HepG2 (cell line): ENCODE results near the gene DERL2.

ENCODE experiments used
- FLYWCH1 ChIP-seq: sonication (generic); formaldehyde crosslinking; IDR thresholded peaks from 2 replicates; pipeline ENCODE4 v1.8.1; 2023; ENCODE audit warnings: mild to moderate bottlenecking, missing genetic modification reagents
- SRSF1 ChIP-seq: fragments of 200-400 bp; formaldehyde crosslinking; optimal IDR thresholded peaks from 2 replicates; pipeline ENCODE3; 2017; ENCODE audit warnings: mild to moderate bottlenecking, low read depth, low read length, moderate library complexity
- ZSCAN30 ChIP-seq: sonication (generic); formaldehyde crosslinking; IDR thresholded peaks from 2 replicates; pipeline ENCODE4 v1.5.0; 2020; ENCODE audit warnings: mild to moderate bottlenecking, missing genetic modification reagents
- TF ChIP-seq, protein P1 (sequence below): sonication (generic); formaldehyde crosslinking; IDR thresholded peaks from 2 replicates; pipeline ENCODE4 v1.5.0; 2020; ENCODE audit warnings: mild to moderate bottlenecking, missing genetic modification reagents, moderate library complexity

DNA sequence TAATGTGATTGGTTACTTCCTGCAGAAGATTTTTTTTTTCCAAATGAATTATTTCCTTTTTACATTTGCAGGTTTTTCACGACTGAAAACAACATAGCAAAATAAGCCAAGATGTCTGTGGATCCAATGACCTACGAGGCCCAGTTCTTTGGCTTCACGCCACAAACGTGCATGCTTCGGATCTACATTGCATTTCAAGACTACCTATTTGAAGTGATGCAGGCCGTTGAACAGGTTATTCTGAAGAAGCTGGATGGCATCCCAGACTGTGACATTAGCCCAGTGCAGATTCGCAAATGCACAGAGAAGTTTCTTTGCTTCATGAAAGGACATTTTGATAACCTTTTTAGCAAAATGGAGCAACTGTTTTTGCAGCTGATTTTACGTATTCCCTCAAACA, 2.8 kb upstream of the DERL2 start:
- TF ChIP-seq, protein P1, sequence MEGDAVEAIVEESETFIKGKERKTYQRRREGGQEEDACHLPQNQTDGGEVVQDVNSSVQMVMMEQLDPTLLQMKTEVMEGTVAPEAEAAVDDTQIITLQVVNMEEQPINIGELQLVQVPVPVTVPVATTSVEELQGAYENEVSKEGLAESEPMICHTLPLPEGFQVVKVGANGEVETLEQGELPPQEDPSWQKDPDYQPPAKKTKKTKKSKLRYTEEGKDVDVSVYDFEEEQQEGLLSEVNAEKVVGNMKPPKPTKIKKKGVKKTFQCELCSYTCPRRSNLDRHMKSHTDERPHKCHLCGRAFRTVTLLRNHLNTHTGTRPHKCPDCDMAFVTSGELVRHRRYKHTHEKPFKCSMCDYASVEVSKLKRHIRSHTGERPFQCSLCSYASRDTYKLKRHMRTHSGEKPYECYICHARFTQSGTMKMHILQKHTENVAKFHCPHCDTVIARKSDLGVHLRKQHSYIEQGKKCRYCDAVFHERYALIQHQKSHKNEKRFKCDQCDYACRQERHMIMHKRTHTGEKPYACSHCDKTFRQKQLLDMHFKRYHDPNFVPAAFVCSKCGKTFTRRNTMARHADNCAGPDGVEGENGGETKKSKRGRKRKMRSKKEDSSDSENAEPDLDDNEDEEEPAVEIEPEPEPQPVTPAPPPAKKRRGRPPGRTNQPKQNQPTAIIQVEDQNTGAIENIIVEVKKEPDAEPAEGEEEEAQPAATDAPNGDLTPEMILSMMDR (CRISPR knock-in tag) = no peak
- TF ChIP-seq SRSF1 = no peak
- TF ChIP-seq FLYWCH1 (CRISPR knock-in tag) = no peak
- TF ChIP-seq ZSCAN30 = no peak
